ENCODE results near the gene IL32. TPM values are rescaled to one million over a fixed set of nuclear protein-coding genes. Genes with fewer than 3 reads are reported as not detected.

Gene IL32
- total and polyA plus RNA-seq, 9 donors: 3.8 to 54.9 (median 16.5) TPM

- intact Hi-C loops (cut with DNase I): loop anchor here in 1 of 4 donors (10.0 kb wide), 1 partner anchor 257 kb away; the partner anchor contains the start of gene ZNF263
- Histone ChIP-seq H3K4me3 (no peak overlapping the region), H3K27me3 (peaks cover 2% of the 10 kb centered on the region), H3K4me1 (ENCODE audit: insufficient read depth) (peaks cover 4% of the 10 kb centered on the region), H3K27ac (no peak overlapping the region), H3K9me3 (no peaks in the 10 kb centered on the region), H3K36me3 (no peaks in the 10 kb centered on the region)
- WGBS, 3 donors: 8 to 27% (median 12%) methylated on average over 12 to 58 of the region's 58 CpGs
- no peak for TF ChIP-seq EP300 (IDR thresholded peaks at IDR 0.05)
- TF ChIP-seq CTCF (IDR thresholded peaks at IDR 0.05): peak; percentile 45 to 61 (median 60)
- peak; percentile 75 to 89 (median 84) for DNase-seq
Measured at GRCh38 chr16:3027983-3028715, 37.3 kb upstream of the IL32 start.

- Histone ChIP-seq H3K4me3 (no peak overlapping the region), H3K9me3 (no peaks in the 10 kb centered on the region), H3K4me1 (ENCODE audit: insufficient read depth) (no peaks in the 10 kb centered on the region), H3K27ac (no peak overlapping the region), H3K27me3 (peaks cover 2% of the 10 kb centered on the region), H3K36me3 (no peaks in the 10 kb centered on the region)
- 19 to 20% (median 20%) methylated on average over 15 of the region's 15 CpGs for WGBS, 3 donors
- no peak for TF ChIP-seq CTCF (IDR thresholded peaks at IDR 0.05)
- no peak for TF ChIP-seq POLR2A (IDR thresholded peaks at IDR 0.05)
- no peak for TF ChIP-seq EP300 (IDR thresholded peaks at IDR 0.05)
- intact Hi-C loops (cut with DNase I): loop anchor here in 1 of 4 donors (10.0 kb wide), 1 partner anchor 256 kb away; the partner anchor contains the start of gene ZNF263
- DNase-seq: peak in 1 of 5 donors; percentile 11
Measured at GRCh38 chr16:3028716-3029319, 36.6 kb upstream of the IL32 start.

GRCh38 chr16:3029491-3030221 lies 35.8 kb upstream of the IL32 start:
- no peak for TF ChIP-seq POLR2A (IDR thresholded peaks at IDR 0.05)
- TF ChIP-seq CTCF (IDR thresholded peaks at IDR 0.05): no peak
- TF ChIP-seq EP300 (IDR thresholded peaks at IDR 0.05): no peak
- no peaks in the 10 kb centered on the region for H3K4me1 ChIP-seq (ENCODE audit: insufficient read depth)
- H3K4me3 ChIP-seq: no peak overlapping the region
- DNase-seq: no peak
- H3K27ac ChIP-seq: no peak overlapping the region
- peaks cover 2% of the 10 kb centered on the region for H3K27me3 ChIP-seq
- 8 to 9% (median 9%) methylated on average over 55 to 59 of the region's 59 CpGs for WGBS, 3 donors
- no peaks in the 10 kb centered on the region for H3K36me3 ChIP-seq
- no peaks in the 10 kb centered on the region for H3K9me3 ChIP-seq
- intact Hi-C loops (cut with DNase I): loop anchor here in 2 of 4 donors (10.0 kb wide), 2 partner anchors 135 to 255 kb away; partner anchors contain the start of gene ZNF263 (in 1 of the 2)
